ENCODE measurements around the gene MMS22L.

DNA sequence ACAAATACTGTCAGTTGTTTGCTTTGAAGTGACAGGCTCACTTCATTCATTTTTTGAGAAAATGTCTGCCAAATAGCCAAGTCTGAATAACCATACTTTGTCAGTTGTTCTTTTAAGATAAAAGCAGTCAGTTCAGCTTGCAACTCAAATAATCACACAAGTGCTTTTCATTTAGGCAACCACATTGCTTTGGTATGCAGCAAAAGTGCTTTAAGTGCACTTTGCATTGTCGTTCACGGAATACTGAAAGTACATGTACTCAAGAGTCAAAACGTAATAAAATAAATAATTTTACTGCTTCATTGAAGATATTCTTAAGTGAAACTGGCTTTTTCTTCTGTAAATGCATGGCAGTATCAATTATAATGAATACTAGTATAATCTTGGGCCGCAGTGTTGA is 107.2 kb downstream of the MMS22L start:
- TF ChIP-seq, protein P1, sequence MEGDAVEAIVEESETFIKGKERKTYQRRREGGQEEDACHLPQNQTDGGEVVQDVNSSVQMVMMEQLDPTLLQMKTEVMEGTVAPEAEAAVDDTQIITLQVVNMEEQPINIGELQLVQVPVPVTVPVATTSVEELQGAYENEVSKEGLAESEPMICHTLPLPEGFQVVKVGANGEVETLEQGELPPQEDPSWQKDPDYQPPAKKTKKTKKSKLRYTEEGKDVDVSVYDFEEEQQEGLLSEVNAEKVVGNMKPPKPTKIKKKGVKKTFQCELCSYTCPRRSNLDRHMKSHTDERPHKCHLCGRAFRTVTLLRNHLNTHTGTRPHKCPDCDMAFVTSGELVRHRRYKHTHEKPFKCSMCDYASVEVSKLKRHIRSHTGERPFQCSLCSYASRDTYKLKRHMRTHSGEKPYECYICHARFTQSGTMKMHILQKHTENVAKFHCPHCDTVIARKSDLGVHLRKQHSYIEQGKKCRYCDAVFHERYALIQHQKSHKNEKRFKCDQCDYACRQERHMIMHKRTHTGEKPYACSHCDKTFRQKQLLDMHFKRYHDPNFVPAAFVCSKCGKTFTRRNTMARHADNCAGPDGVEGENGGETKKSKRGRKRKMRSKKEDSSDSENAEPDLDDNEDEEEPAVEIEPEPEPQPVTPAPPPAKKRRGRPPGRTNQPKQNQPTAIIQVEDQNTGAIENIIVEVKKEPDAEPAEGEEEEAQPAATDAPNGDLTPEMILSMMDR (IDR thresholded peaks at IDR 0.05) = no peak
- no peak for TF ChIP-seq POLR2A (IDR thresholded peaks at IDR 0.05)

Measured in heart left ventricle (tissue), 13 donors.